ENCODE measurements around the gene TXNDC16.

DNA sequence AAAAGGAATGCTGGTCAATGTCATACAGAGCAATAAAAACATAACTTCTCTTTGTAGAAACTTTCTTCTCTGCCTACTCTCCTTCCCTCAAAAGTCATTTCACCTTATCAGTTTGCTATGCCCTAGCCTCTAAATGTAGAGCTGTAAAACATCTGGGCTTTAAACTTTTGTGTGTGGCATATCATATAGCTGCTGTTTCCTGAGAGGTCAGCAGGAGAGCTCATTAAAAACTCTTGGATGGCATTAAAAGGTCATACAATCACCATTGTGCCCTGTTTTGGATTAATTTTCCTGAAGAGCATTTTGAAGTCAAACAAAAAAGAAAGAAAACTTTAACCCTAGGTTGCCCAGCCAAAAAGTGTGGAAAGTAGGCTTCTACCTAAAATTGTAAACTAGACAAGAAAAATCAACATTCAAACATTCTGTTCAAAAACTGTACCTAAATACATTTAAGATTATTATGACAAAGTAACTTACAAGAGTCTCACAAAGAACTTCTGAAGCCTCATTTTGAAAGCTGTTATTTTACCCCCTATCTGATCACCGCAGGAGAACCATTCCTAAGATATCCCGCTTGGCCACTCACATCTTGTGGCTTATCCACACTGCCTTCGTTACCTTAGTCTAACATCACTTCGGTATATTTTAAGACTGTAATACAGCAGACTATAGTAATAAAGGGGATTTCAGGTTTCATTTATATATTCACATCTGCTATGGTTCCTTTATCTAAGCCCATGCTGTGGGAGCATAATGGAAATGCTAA lies 38.1 kb downstream of the TXNDC16 start:
- no peak for TF ChIP-seq EZH2 (IDR thresholded peaks at IDR 0.05; ENCODE audit: low read length)
- TF ChIP-seq CTCF (optimal IDR thresholded peaks at IDR 0.05 in 1 of 3, IDR thresholded peaks at IDR 0.05 in 1 of 3, conservative IDR thresholded peaks at IDR 0.05 in 1 of 3; ENCODE audit: extremely low read depth in 1 of 3, insufficient read depth in 2 of 3, low read length in 3 of 3), result no peak

All from keratinocyte (primary cell).